ENCODE data around the gene OSTF1. TPM values are rescaled to one million over a fixed set of nuclear protein-coding genes. Genes with fewer than 3 reads are reported as not detected.

Gene OSTF1, protein sequence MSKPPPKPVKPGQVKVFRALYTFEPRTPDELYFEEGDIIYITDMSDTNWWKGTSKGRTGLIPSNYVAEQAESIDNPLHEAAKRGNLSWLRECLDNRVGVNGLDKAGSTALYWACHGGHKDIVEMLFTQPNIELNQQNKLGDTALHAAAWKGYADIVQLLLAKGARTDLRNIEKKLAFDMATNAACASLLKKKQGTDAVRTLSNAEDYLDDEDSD
- total RNA-seq (22.4 and 25.3 TPM in 2 replicates), polyA plus RNA-seq (29.1 and 30.3 TPM in 2 replicates)

- WGBS (ENCODE audit: low lambda C conversion rate, missing lambda C conversion rate) = 2% methylated on average over 70 of the region's 93 CpGs
- Histone ChIP-seq H4K20me1 (ENCODE audit: insufficient read depth, poor library complexity, severe bottlenecking) (no peaks in the 10 kb centered on the region), H3K4me3 (peak within 1 kb of the TSS; percentile 82), H3K4me1 (ENCODE audit: insufficient read depth) (peaks cover 13% of the 10 kb centered on the region), H3K27ac (peak within 1 kb of the TSS; percentile 93), H3K27me3 (no peaks in the 10 kb centered on the region), H3K36me3 (replicated peaks; ENCODE audit: insufficient read depth, low read depth) (no peaks in the 10 kb centered on the region), H3K9me3 (ENCODE audit: low read depth) (no peaks in the 10 kb centered on the region), H2AFZ (peak within 1 kb of the TSS; percentile 74), H3K79me2 (peaks cover 42% of the 10 kb centered on the region), H3K4me2 (peak within 1 kb of the TSS; percentile 87), H3K9me2 (replicated peaks; ENCODE audit: insufficient read depth) (no peaks in the 10 kb centered on the region)
- peak; percentile 99 for DNase-seq (ENCODE audit: low spot score)
- TF ChIP-seq, protein P1, sequence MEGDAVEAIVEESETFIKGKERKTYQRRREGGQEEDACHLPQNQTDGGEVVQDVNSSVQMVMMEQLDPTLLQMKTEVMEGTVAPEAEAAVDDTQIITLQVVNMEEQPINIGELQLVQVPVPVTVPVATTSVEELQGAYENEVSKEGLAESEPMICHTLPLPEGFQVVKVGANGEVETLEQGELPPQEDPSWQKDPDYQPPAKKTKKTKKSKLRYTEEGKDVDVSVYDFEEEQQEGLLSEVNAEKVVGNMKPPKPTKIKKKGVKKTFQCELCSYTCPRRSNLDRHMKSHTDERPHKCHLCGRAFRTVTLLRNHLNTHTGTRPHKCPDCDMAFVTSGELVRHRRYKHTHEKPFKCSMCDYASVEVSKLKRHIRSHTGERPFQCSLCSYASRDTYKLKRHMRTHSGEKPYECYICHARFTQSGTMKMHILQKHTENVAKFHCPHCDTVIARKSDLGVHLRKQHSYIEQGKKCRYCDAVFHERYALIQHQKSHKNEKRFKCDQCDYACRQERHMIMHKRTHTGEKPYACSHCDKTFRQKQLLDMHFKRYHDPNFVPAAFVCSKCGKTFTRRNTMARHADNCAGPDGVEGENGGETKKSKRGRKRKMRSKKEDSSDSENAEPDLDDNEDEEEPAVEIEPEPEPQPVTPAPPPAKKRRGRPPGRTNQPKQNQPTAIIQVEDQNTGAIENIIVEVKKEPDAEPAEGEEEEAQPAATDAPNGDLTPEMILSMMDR (IDR thresholded peaks at IDR 0.05; ENCODE audit: poor library complexity) = no peak
- TF ChIP-seq EZH2phosphoT487 (IDR thresholded peaks at IDR 0.05; ENCODE audit: low read depth, severe bottlenecking, unreplicated experiment) = no peak
- TF ChIP-seq EZH2 (IDR thresholded peaks at IDR 0.05; ENCODE audit: borderline replicate concordance) = no peak
Observed at GRCh38 chr9:75087824-75088645, at the start of gene OSTF1, which contains the start of gene NMRK1. Gene OSTF1, plus strand, starts transcription at chr9:75088514. Its CDS starts 179 bp downstream, at chr9:75088693. Gene NMRK1, minus strand, starts transcription at chr9:75088155. Its CDS starts 5,040 bp downstream, at chr9:75083115.

DNA sequence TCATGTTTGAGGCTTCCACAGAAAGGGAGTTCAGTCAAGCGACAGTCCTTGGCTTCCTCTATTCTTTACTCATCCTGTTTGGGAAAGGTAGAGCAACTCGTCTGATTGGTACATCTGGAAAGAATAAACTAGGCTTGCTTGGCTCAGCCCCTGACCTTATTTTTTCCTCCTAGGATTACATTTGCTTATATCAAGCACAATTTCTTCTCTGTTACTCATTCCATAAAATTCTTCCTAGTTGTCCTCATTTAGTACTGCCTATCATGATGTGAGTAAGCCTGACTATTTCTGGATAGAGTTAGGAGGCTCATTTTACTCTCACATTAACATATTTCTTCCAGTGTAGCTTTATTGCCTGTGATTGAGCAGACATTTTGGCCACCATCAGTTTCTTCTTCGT is 49.3 kb upstream of the OSTF1 start:
- Histone ChIP-seq H3K4me1 (ENCODE audit: insufficient read depth) (no peaks in the 10 kb centered on the region), H4K20me1 (ENCODE audit: insufficient read depth, poor library complexity, severe bottlenecking) (no peaks in the 10 kb centered on the region), H3K4me3 (no peak overlapping the region), H3K4me2 (no peak overlapping the region), H2AFZ (no peak overlapping the region), H3K27ac (peak overlapping the region; percentile 63), H3K36me3 (replicated peaks; ENCODE audit: insufficient read depth, low read depth) (no peaks in the 10 kb centered on the region), H3K9me3 (ENCODE audit: low read depth) (no peaks in the 10 kb centered on the region), H3K9me2 (replicated peaks; ENCODE audit: insufficient read depth) (no peaks in the 10 kb centered on the region), H3K79me2 (no peaks in the 10 kb centered on the region), H3K27me3 (no peaks in the 10 kb centered on the region)
- TF ChIP-seq, protein P1 (IDR thresholded peaks at IDR 0.05; ENCODE audit: poor library complexity) = no peak
- no peak for TF ChIP-seq EZH2 (IDR thresholded peaks at IDR 0.05; ENCODE audit: borderline replicate concordance)
- no peak for TF ChIP-seq EZH2phosphoT487 (IDR thresholded peaks at IDR 0.05; ENCODE audit: low read depth, severe bottlenecking, unreplicated experiment)
- DNase-seq (ENCODE audit: low spot score) = peak; percentile 17
- WGBS (ENCODE audit: low lambda C conversion rate, missing lambda C conversion rate) = 53% methylated on average over 3 of the region's 3 CpGs

GRCh38 chr9:75039801-75040200 is 48.5 kb upstream of the OSTF1 start:
- TF ChIP-seq, protein P1 (IDR thresholded peaks at IDR 0.05; ENCODE audit: poor library complexity) = no peak
- TF ChIP-seq EZH2 (IDR thresholded peaks at IDR 0.05; ENCODE audit: borderline replicate concordance) (no peak), EZH2phosphoT487 (IDR thresholded peaks at IDR 0.05; ENCODE audit: low read depth, severe bottlenecking, unreplicated experiment) (no peak)
- no peaks in the 10 kb centered on the region for H3K27me3 ChIP-seq
- H3K9me2 ChIP-seq (replicated peaks; ENCODE audit: insufficient read depth) = no peaks in the 10 kb centered on the region
- no peaks in the 10 kb centered on the region for H3K79me2 ChIP-seq
- H3K4me3 ChIP-seq = no peak overlapping the region
- WGBS (ENCODE audit: low lambda C conversion rate, missing lambda C conversion rate) = 91% methylated on average over 3 of the region's 3 CpGs
- H3K4me1 ChIP-seq (ENCODE audit: insufficient read depth) = no peaks in the 10 kb centered on the region
- no peaks in the 10 kb centered on the region for H3K36me3 ChIP-seq (replicated peaks; ENCODE audit: insufficient read depth, low read depth)
- DNase-seq (ENCODE audit: low spot score) = no peak
- peak overlapping the region; percentile 63 for H3K27ac ChIP-seq
- no peaks in the 10 kb centered on the region for H4K20me1 ChIP-seq (ENCODE audit: insufficient read depth, poor library complexity, severe bottlenecking)
- H2AFZ ChIP-seq = no peak overlapping the region
- H3K4me2 ChIP-seq = no peak overlapping the region
- H3K9me3 ChIP-seq (ENCODE audit: low read depth) = no peaks in the 10 kb centered on the region

All from hepatocyte (in vitro differentiated cells).